ENCODE data around the gene ARMC2.

DNA sequence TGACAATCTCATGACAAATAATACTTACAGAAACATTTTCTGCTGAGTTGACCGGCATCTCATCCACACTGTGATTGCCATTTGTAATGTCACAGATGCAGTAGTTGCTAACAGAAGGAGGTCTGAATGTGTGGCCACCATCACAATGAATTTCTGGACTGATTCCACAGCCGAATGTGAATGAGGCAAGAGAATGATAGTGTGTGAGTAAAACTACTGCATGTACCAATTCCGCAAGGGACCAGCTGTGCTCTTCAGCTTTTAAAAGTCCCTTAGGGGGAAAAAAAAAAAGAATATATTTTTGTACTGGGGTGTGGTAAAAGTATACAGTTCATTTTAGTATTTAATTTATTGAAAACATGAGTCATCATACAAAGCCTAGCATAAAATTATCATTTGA, 150.3 kb downstream of the ARMC2 start:
- TF ChIP-seq SP2 (IDR thresholded peaks at IDR 0.05; ENCODE audit: low read length) (no peak), PHF8 (conservative IDR thresholded peaks at IDR 0.05; ENCODE audit: low read depth, low read length) (no peak), CEBPB (IDR thresholded peaks at IDR 0.05; ENCODE audit: low read depth, low read length) (no peak), EZH2 (IDR thresholded peaks at IDR 0.05; ENCODE audit: low read depth, low read length, severe bottlenecking) (no peak)
- TF ChIP-seq, protein P1, sequence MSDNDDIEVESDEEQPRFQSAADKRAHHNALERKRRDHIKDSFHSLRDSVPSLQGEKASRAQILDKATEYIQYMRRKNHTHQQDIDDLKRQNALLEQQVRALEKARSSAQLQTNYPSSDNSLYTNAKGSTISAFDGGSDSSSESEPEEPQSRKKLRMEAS (IDR thresholded peaks at IDR 0.05), result no peak
- TF ChIP-seq, protein P2, sequence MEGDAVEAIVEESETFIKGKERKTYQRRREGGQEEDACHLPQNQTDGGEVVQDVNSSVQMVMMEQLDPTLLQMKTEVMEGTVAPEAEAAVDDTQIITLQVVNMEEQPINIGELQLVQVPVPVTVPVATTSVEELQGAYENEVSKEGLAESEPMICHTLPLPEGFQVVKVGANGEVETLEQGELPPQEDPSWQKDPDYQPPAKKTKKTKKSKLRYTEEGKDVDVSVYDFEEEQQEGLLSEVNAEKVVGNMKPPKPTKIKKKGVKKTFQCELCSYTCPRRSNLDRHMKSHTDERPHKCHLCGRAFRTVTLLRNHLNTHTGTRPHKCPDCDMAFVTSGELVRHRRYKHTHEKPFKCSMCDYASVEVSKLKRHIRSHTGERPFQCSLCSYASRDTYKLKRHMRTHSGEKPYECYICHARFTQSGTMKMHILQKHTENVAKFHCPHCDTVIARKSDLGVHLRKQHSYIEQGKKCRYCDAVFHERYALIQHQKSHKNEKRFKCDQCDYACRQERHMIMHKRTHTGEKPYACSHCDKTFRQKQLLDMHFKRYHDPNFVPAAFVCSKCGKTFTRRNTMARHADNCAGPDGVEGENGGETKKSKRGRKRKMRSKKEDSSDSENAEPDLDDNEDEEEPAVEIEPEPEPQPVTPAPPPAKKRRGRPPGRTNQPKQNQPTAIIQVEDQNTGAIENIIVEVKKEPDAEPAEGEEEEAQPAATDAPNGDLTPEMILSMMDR (IDR thresholded peaks at IDR 0.05; ENCODE audit: control extremely low read depth in 1 of 3, insufficient read depth in 1 of 3, low read depth in 1 of 3, low read length in 3 of 3), result no peak

Data from H1 (cell line).